DND-41 (cell line): ENCODE measurements around the gene ONECUT3.
"Not testable (repeated sequence)": the region's sequence is repeated elsewhere in the genome, so short reads cannot be mapped to it uniquely, and the experiment has no call there.

Experiments used
- ATAC-seq: fragments of 200-7000 bp; cut with Tn5 transposase; 3 replicates; pipeline ENCODE4 v1.9.1; 2021; ENCODE audit warnings: low read depth; ENCODE audit not compliant: insufficient read depth
- DNase-seq: peaks from one replicate; pipeline ENCODE4 v3.0.0-alpha.2; 2020
- H2AFZ ChIP-seq: 2 replicates; pipeline ENCODE4 v1.6.0; 2012; ENCODE audit warnings: low read depth, low read length
- H3K27ac ChIP-seq: 2 replicates; pipeline ENCODE4 v1.5.1; 2012; ENCODE audit warnings: low read length, inconsistent platforms
- H3K27me3 ChIP-seq: fragments of 200-600 bp; sonication (generic); 2 replicates; pipeline ENCODE4 v1.6.0; 2012; ENCODE audit warnings: low read length, mild to moderate bottlenecking, inconsistent platforms; ENCODE audit not compliant: insufficient read depth, poor library complexity
- H3K36me3 ChIP-seq: 2 replicates; pipeline ENCODE4 v1.5.1; 2012; ENCODE audit warnings: low read length, inconsistent platforms; ENCODE audit not compliant: insufficient read depth
- H3K4me1 ChIP-seq: 2 replicates; pipeline ENCODE4 v1.5.1; 2012; ENCODE audit warnings: mild to moderate bottlenecking, low read length; ENCODE audit not compliant: insufficient read depth
- H3K4me2 ChIP-seq: 2 replicates; pipeline ENCODE4 v1.6.0; 2012; ENCODE audit warnings: mild to moderate bottlenecking, moderate library complexity, low read length, inconsistent platforms; ENCODE audit not compliant: insufficient read depth
- H3K4me3 ChIP-seq, 2 experiments: fragments of 200-600 bp in 1 of 2; shearing (Covaris generic) in 1 of 2; 2 replicates each; pipeline ENCODE4 v1.5.1; 2012 to 2016; ENCODE audit warnings: inconsistent platforms in 2 of 2, low read length in 2 of 2, mild to moderate bottlenecking in 2 of 2, low read depth in 1 of 2, moderate library complexity in 1 of 2
- H3K79me2 ChIP-seq: 2 replicates; pipeline ENCODE4 v1.6.0; 2012; ENCODE audit warnings: low read length, inconsistent platforms; ENCODE audit not compliant: insufficient read depth
- H3K9ac ChIP-seq: 2 replicates; pipeline ENCODE4 v1.6.0; 2012; ENCODE audit warnings: low read depth, mild to moderate bottlenecking, inconsistent platforms, low read length, moderate library complexity
- H3K9me3 ChIP-seq: 2 replicates; pipeline ENCODE4 v1.5.1; 2012; ENCODE audit warnings: low read length, moderate library complexity, mild to moderate bottlenecking, inconsistent platforms; ENCODE audit not compliant: insufficient read depth, severe bottlenecking
- H4K20me1 ChIP-seq: 2 replicates; pipeline ENCODE4 v1.6.0; 2012; ENCODE audit warnings: low read length; ENCODE audit not compliant: insufficient read depth
- CTCF ChIP-seq: IDR thresholded peaks from 2 replicates; pipeline ENCODE4 v1.5.1; 2012; ENCODE audit warnings: borderline replicate concordance, low read length, moderate library complexity, mild to moderate bottlenecking; ENCODE audit not compliant: poor library complexity, severe bottlenecking; ENCODE audit errors: extremely low read depth
- EZH2 ChIP-seq: IDR thresholded peaks from 3 replicates; pipeline ENCODE4 v1.6.1; 2012; ENCODE audit warnings: borderline replicate concordance, low read depth, mild to moderate bottlenecking, moderate library complexity, low read length, inconsistent platforms; ENCODE audit not compliant: severe bottlenecking

ONECUT3 gene

GRCh38 chr19:1752757-1753728 lies at the start of gene ONECUT3:
Gene ONECUT3, plus strand, starts transcription at chr19:1753506. Its CDS starts 157 bp downstream, at chr19:1753663.
- Histone ChIP-seq H3K4me2 (no peak within 1 kb of the TSS), H4K20me1 (peaks cover 4% of the 10 kb centered on the region; the same call in 1 of the 2 replicates), H3K79me2 (no peaks in the 10 kb centered on the region), H2AFZ (no peak within 1 kb of the TSS), H3K27ac (no peak within 1 kb of the TSS), H3K9me3 (no peaks in the 10 kb centered on the region), H3K4me1 (no peaks in the 10 kb centered on the region), H3K9ac (no peak within 1 kb of the TSS), H3K36me3 (no peaks in the 10 kb centered on the region), H3K27me3 (peaks cover 3% of the 10 kb centered on the region), H3K4me3 (no peak within 1 kb of the TSS)
- no peak for ATAC-seq
- DNase-seq = no peak
- TF ChIP-seq EZH2 = no peak
- TF ChIP-seq CTCF = no peak

DNA sequence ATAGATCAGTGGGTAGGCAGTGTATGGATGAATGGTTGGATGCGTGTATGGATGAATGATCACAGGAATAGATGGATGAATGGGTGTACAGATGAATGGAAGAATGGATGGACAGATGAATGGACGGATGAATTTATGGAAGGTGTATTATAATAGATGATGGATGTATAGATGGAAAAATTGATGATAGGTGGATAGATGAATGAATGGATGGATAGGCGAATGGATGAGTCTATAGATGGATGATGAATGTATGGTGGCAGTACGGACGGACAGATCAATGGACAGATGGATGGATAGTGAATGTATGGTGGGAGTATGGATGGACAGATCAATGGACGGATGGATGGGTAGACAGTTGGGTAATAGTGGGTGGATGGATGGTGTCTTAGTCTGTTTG lies 49.0 kb upstream of the ONECUT3 start:
- H3K9me3 ChIP-seq = no peaks in the 10 kb centered on the region
- no peaks in the 10 kb centered on the region for H3K79me2 ChIP-seq
- no peaks in the 10 kb centered on the region for H3K4me1 ChIP-seq
- H3K27me3 ChIP-seq = peaks cover 13% of the 10 kb centered on the region
- no peak overlapping the region for H3K9ac ChIP-seq
- no peak for TF ChIP-seq EZH2
- TF ChIP-seq CTCF = no peak
- H3K27ac ChIP-seq = no peak overlapping the region
- H4K20me1 ChIP-seq = no peaks in the 10 kb centered on the region
- DNase-seq = no peak
- H2AFZ ChIP-seq = no peak overlapping the region
- H3K36me3 ChIP-seq = no peaks in the 10 kb centered on the region
- no peak for ATAC-seq
- no peak overlapping the region for H3K4me3 ChIP-seq
- no peak overlapping the region for H3K4me2 ChIP-seq

DNA sequence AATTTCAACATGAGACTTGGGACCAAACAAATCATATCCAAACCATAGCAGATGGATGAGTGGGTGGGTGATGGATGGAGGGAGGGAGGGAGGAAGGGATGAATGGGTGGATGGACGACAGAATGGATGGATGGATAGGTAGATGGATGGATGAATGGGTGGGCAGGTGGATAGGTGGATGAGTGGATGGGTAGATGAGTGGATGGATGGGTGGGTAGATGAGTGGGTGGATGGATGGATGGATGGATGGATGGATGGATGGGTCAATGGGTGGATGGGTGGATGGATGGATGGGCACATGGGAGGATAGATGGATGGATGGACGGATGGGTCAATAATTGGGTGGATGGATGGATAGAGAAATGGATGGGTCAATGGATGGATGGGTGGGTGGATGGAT lies 47.9 kb upstream of the ONECUT3 start:
- ATAC-seq (no peak), DNase-seq (no peak)
- H3K4me1 ChIP-seq = no peaks in the 10 kb centered on the region
- no peaks in the 10 kb centered on the region for H3K9me3 ChIP-seq
- no peak overlapping the region for H3K27ac ChIP-seq
- TF ChIP-seq EZH2 (no peak), CTCF (no peak)
- no peak overlapping the region for H3K4me2 ChIP-seq
- H3K27me3 ChIP-seq = peaks cover 13% of the 10 kb centered on the region
- no peak overlapping the region for H2AFZ ChIP-seq
- no peaks in the 10 kb centered on the region for H3K36me3 ChIP-seq
- no peak overlapping the region for H3K4me3 ChIP-seq
- no peak overlapping the region for H3K9ac ChIP-seq
- no peaks in the 10 kb centered on the region for H3K79me2 ChIP-seq
- H4K20me1 ChIP-seq = no peaks in the 10 kb centered on the region

DNA sequence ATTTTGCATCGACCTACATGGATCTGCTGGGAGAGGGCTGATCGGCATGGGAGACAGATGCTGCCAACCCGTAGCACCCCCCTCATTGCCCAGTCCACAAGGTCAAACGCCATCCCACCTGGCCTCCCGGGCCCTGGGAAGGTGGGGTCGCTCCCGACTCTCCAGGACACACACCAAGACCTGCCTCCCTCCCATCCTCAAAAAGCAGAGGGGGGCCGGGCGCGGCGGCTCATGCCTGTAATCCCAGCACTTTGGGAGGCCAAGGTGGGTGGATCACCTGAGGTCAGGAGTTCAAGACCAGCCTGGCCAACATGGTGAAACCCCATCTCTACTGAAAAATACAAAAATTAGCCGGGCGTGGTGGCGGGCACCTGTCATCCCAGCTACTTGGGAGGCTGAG lies 46.7 kb upstream of the ONECUT3 start:
- H3K4me1 ChIP-seq, H3K79me2 ChIP-seq: not testable (repeated sequence)

More for the DNA sequence above, 46.7 kb upstream of the ONECUT3 start:
- not testable (repeated sequence) for DNase-seq, H3K36me3 ChIP-seq, H3K27ac ChIP-seq, ATAC-seq, H3K9ac ChIP-seq, H3K9me3 ChIP-seq, H3K4me3 ChIP-seq, H3K4me2 ChIP-seq, H3K27me3 ChIP-seq, H4K20me1 ChIP-seq, H2AFZ ChIP-seq
